HEK293 (cell line): ENCODE data around the gene NHS.

Source experiments
- CTCF ChIP-seq: fragments of 450-650 bp; formaldehyde crosslinking; IDR thresholded peaks from 2 replicates; pipeline ENCODE4 v1.5.1; 2016; ENCODE audit warnings: missing biosample characterization, missing genetic modification characterization
- SETDB1 ChIP-seq: IDR thresholded peaks from one replicate; pipeline ENCODE4 v1.6.1; 2017; ENCODE audit warnings: mild to moderate bottlenecking, low read length, moderate library complexity, mixed read lengths; ENCODE audit not compliant: insufficient read length
- TCF7L2 ChIP-seq: IDR thresholded peaks from 2 replicates; pipeline ENCODE4 v1.6.1; 2011; ENCODE audit warnings: low read depth, mild to moderate bottlenecking, inconsistent platforms, low read length, moderate library complexity, borderline replicate concordance
- ZBTB8A ChIP-seq: fragments of 450-650 bp; formaldehyde crosslinking; IDR thresholded peaks from 2 replicates; pipeline ENCODE4 v1.5.1; 2016; ENCODE audit warnings: missing biosample characterization, missing genetic modification characterization
- ZNF26 ChIP-seq: fragments of 450-650 bp; formaldehyde crosslinking; IDR thresholded peaks from 2 replicates; pipeline ENCODE4 v1.5.1; 2016; ENCODE audit warnings: missing biosample characterization, missing genetic modification characterization

- no peak for TF ChIP-seq CTCF
- no peak for TF ChIP-seq ZNF26 (tag by site-specific recombination)
- no peak for TF ChIP-seq ZBTB8A (tag by site-specific recombination)
- no peak for TF ChIP-seq TCF7L2
- no peak for TF ChIP-seq SETDB1
Observed at GRCh38 chrX:17449866-17450265, 74.9 kb downstream of the NHS start.
